NCI-H446 (cell line): Measurements from ENCODE around the gene KLHL14.

Experiments used
- DNase-seq, 2 experiments: peaks; one replicate each; lab custom pipeline; 2025; lab: John Stamatoyannopoulos, UW

KLHL14 gene

DNA sequence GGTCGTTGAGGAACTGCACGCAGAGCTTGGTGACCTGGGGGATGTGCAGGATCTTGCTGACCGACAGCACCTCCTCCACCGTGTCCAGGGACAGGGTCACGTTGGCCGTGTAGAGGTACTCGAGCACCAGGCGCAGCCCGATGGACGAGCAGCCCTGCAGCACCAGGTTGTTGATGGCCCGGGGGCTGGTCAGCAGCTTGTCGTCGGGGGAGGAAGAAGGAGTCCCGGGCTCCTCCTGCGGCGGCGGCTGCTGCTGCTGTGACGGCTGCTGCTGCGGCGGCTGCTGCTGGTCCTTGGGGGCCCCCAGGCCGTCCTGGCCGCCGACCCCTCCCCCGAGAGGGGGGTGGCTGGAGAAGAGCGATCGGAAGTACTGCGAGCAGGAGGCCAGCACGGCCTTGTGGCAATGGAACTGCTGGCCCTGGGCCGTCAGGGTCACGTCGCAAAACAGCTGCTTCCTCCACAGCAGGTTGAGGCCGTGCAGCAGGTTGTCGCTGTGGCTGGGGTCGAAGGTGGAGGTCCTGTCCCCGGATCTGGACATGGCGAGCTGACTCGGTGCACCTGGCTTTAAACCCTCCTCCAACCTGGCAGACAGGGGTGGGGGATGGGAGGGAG lies 2.7 kb downstream of the KLHL14 start:
- DNase-seq, result no peak

GRCh38 chr18:32769586-32770053 lies 3.2 kb downstream of the KLHL14 start:
- DNase-seq, result no peak

- DNase-seq, result no peak
Measured at GRCh38 chr18:32769071-32769585, 3.7 kb downstream of the KLHL14 start.

DNA sequence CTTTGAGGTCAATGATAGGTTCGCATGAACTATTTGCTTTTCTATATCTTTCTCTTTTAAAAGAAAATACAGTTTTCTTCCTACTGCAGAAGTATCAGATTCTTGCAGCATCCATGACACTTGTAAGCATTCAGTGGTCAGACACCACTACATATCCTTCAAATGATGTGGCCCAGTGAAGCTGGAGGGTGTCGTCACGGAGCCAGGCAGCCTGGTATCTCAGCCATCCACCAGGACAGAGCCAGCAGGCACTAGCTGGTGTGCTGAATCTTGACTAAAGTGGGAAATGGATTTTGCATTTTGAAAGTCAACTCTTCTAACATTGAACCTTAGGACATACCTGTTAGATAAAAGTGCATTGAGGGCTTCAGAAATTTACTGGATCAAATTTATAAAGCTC lies 5.4 kb downstream of the KLHL14 start:
- DNase-seq, result no peak

- DNase-seq, result no peak
Measured at GRCh38 chr18:32764611-32765244, 8.1 kb downstream of the KLHL14 start.

- DNase-seq, result no peak
Measured at GRCh38 chr18:32763293-32763692, 9.5 kb downstream of the KLHL14 start.

DNA sequence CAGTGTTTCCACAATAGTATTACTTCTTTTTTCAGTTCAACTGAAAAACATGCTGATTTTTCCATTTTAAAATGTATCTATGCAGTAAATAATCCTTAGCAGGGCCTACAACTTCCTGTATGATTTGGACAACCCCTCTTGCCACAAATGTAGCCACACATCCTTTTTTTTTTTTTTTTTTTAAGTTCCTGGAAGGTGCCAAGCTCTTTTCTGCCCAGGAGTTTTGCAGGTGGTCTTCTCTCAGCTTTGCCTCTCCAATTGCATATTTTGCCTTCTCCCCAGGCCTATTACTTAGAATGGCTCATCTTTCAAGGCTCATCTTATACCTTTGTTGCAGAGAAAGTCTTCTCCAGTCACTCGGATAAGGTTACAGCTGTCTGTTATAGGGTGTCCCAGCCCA lies 11.6 kb downstream of the KLHL14 start:
- no peak for DNase-seq

GRCh38 chr18:32760391-32760790 lies 12.4 kb downstream of the KLHL14 start:
- no peak for DNase-seq

DNA sequence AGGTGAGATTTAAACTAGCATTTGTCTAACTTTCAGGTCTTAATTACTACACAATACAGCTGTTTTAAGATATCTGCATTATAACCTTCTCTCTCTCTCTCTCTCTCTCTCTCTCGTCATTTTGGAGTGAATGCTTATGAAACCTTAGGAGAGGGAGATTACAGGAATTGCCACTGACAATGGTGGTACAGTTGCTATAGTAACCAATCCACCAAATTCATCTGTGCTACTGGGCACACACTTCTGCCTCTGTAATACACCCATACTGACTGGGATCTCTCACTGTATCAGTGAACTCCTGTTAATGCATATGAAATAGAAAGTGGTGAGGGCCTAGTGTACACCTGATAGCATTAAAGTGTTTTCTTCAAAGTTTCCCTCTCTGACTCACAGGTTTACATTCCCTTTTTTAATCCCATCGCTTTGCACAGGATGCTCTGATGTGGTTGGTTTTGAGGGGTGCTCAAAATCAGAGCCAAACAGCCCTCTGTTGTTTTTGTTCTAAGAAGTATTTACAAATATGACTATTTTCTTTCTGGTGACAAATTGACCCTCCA lies 13.1 kb downstream of the KLHL14 start:
- DNase-seq, result no peak

- no peak for DNase-seq
Measured at GRCh38 chr18:32754508-32755263, 18.1 kb downstream of the KLHL14 start.

DNA sequence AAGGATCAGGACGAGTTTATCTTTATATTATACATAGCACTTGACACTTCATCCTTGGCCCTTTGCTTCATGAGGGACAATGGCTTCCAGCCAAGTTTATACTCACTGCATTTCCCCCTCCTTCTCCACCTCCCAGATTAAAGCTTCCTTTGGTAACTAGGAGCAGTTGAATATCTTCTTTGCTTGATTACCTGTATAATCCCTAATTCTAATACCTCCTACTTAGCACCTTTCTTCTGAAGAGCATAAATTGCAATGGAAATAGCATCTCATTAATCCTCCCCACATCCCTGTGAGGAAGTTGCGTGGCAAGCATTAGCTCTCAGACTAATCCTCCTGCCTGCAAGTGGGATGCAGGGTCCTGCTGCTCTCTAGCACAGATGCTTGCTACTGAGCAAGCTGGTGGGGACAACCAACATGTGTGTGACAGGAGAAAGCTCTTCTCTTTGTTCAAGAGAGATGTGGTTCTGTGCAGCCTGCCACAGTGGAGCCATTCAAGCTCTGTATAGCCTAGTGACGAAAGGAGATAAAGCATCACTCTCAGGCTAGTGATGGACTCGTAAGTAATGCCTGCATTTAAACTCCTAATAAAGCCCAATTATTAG lies 19.1 kb downstream of the KLHL14 start:
- DNase-seq, result no peak

GRCh38 chr18:32750328-32750727 lies 22.5 kb downstream of the KLHL14 start:
- no peak for DNase-seq

DNA sequence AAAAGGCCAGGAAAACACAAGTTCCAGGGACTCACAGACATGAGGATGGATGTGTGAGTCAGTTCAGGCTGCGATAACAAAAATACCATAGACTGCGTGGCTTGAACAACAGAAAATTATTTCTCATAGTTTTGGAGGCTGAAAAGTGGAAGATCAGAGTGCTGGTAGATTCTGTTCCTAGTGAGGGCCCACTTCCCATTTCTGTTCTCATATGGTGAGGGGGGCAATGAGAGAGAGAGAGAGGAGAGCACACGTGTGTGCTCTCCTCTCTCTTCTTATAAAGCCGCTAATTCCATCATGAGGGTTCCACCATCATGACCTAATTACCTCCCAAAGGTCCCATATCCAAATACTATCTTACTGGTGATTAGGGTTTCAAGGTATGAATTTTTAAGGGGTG lies 23.0 kb downstream of the KLHL14 start:
- no peak for DNase-seq

GRCh38 chr18:32742579-32742978 lies 30.2 kb downstream of the KLHL14 start:
- no peak for DNase-seq

- no peak for DNase-seq
Measured at GRCh38 chr18:32735781-32736180, 37.0 kb downstream of the KLHL14 start.

- no peak for DNase-seq
Measured at GRCh38 chr18:32734442-32734841, 38.4 kb downstream of the KLHL14 start.

GRCh38 chr18:32732165-32732564 lies 40.7 kb downstream of the KLHL14 start:
- DNase-seq, result no peak

GRCh38 chr18:32730620-32731091 lies 42.2 kb downstream of the KLHL14 start:
- DNase-seq, result no peak

- DNase-seq, result no peak
Measured at GRCh38 chr18:32730068-32730467, 42.8 kb downstream of the KLHL14 start.

- no peak for DNase-seq
Measured at GRCh38 chr18:32724071-32724749, 48.6 kb downstream of the KLHL14 start.

GRCh38 chr18:32722279-32722678 lies 50.5 kb downstream of the KLHL14 start:
- DNase-seq, result no peak

GRCh38 chr18:32717126-32717525 lies 55.7 kb downstream of the KLHL14 start:
- DNase-seq, result no peak
